ENCODE measurements around the gene MTCL1.

The MTCL1 gene

GRCh38 chr18:8843005-8843404 is 137.6 kb downstream of the MTCL1 start:
- no peak for DNase-seq

GRCh38 chr18:8844721-8845148 is 139.4 kb downstream of the MTCL1 start:
- DNase-seq = peak; percentile 64

GRCh38 chr18:8845506-8845905 is 140.2 kb downstream of the MTCL1 start:
- no peak for DNase-seq

DNA sequence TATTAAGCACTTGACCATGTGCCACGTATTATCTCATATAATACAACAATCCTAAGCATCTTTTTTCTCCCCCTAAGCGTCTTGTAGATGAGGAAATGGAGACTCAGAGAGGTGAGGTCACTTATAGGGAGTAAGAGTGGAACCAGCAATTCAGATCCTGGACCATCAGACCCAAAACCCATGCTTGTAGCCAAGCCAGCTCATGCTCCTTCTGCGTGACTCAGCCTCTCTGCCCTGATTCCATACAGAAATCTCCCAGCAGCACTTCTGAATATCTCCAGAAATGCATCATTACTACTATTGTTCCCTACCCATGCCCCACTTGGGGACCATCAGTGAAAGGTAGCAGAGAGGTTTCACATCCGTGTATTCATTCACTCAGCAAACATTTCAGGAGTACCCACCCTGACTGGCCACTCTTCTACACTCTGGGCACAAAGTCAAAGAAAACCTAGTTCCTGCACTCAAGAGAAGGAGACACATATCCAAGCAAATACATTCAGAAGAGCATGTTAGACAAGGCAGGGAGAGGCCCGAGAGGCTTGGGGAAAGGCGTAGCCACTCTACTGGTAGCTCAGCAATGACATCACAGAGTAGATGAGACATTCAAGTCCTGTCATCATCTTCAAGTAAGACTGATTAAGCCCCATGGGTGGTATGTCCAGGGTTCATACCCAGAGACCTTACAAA is 141.9 kb downstream of the MTCL1 start:
- no peak for DNase-seq

DNA sequence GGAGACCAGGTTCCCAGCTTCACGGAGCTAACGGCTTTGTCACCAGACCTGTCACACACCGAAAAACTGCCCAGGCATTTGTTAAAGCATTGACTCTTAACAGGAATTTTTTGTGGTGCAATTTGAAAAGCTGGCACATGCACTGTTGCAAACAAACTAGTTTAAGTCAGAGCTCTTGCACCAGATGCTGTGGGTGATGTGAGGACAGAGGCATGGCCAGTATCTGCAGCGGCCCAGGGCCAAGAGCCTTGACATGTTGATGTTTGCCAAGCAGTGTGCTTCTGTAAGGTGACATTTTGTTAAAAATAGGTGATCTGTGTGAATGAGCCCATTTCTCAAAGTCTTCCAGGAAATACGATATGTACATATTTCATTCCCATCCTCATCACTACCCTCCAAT is 142.5 kb downstream of the MTCL1 start:
- DNase-seq = no peak

DNA sequence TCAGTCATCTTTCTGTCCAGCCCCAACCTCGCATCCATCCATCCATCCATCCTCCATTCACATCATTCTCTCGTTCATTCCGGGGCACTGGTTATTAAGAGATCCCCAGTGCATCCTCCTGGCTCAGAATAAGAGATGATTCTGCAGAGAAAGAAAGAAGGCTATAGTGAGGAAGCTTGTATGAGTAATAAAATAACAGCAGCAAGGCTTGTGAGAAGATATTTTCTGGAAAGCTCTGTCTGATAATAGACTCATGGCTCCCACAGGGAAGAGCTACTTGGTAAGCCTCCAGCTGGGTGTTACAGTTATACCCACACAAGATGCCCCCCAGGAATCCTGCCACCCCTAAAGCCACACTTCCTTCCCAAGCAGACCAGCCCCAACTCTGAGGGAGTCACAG is 143.2 kb downstream of the MTCL1 start:
- DNase-seq = no peak

DNA sequence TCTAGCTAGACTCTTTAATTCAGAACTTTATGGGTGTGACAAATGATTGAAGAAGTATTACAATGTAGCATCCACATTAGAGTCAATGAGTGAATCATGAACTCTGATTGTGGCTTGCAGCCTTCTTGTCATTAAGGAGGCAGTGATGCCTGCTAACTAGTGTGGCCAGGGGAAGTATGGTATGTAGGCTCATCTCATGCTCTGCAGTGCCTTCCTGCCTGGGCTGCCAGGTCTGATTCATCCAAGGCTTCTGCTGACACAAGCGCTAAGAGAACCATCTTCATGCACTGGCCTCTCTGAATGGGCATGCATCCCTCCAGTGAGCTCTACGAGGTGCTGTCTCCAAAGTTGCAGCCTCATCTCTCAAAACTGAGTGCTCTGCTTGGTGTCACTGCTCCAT is 144.3 kb downstream of the MTCL1 start:
- DNase-seq = no peak

GRCh38 chr18:8851659-8852058 is 146.3 kb downstream of the MTCL1 start:
- no peak for DNase-seq

DNA sequence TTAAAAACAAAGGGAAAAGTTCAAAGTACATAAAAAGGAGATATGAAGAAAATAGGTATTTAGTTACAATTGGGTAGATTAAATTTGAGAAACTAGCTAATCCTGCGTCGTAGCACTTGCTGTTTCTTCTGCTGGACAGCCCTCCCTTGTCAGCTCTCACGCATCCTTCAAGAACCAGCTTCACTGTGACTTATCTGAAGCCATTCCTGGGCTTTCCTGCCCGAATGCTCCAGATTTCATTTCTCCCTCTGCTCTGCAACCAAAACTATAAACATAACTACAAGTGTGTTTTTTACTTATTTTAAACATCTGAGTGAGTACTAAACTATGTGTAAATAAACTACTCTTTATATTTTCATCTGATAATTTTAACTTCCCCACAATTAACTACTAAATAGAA is 149.2 kb downstream of the MTCL1 start:
- DNase-seq = no peak

DNA sequence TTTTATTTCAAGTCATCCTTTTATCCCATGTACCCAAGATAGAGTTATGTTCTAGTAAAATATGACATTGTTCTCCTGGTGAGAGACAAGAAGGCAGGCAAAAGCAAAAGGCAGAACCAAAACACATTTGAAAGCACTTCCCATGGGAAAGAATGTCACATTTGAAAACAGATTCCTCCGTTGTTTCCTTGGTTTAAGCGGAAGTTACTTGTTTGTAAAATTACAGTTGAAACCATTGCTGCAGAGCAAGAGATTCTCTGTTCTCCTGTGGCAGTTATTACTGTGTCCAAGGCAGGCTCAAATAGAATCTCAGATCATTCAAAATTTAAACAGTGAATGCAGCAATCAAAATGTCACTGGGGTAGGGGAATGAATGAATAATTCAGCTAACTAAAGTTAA is 149.6 kb downstream of the MTCL1 start:
- DNase-seq = no peak

DNA sequence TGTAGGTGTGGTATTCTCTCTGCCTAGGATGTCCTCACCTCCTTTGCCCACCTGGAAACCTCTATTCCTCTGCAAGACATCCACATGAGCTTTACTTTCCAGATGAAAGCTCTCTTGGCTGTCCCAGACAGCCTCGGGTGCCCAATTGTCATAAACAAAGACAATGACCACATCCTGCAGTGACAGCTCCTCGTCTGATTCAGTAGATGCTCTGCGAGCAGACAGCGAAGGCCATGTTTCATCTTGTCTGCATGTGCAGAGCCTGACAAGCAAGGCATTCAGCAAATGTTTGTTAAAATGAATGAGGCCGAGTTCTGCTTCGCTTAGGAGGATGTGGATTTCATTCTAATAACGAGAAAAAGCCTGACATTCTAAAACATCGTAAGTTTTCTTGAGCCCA is 150.9 kb downstream of the MTCL1 start:
- no peak for DNase-seq

- DNase-seq = no peak
Measured at GRCh38 chr18:8856769-8857393, 151.5 kb downstream of the MTCL1 start.

GRCh38 chr18:8857806-8858205 is 152.4 kb downstream of the MTCL1 start:
- no peak for DNase-seq

- no peak for DNase-seq
Measured at GRCh38 chr18:8858888-8859511, 153.6 kb downstream of the MTCL1 start.

- DNase-seq = no peak
Measured at GRCh38 chr18:8860845-8861642, 155.7 kb downstream of the MTCL1 start.

GRCh38 chr18:8863427-8863826 is 158.1 kb downstream of the MTCL1 start:
- DNase-seq = no peak

GRCh38 chr18:8865934-8866333 is 160.6 kb downstream of the MTCL1 start:
- no peak for DNase-seq

- no peak for DNase-seq
Measured at GRCh38 chr18:8866679-8867078, 161.3 kb downstream of the MTCL1 start.

DNA sequence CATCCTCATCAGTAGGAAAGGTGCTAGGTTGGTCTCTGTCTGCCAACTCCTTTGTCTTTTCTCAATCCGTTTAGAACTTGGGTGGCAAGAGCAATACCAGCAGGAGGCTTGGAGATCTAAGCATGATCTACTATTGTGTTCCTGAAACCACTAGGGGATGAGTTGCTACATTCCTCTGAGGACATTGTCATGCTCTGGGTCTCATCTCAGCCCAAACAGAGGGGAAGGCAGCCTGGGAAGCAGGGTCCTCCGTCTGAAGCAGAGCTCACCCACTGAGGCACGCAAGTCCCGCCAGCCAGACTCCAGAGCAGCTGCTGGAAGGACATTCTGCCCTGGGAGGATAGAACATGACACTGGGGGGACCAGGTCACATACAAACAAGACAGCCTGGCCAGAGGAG is 162.9 kb downstream of the MTCL1 start:
- DNase-seq = no peak

DNA sequence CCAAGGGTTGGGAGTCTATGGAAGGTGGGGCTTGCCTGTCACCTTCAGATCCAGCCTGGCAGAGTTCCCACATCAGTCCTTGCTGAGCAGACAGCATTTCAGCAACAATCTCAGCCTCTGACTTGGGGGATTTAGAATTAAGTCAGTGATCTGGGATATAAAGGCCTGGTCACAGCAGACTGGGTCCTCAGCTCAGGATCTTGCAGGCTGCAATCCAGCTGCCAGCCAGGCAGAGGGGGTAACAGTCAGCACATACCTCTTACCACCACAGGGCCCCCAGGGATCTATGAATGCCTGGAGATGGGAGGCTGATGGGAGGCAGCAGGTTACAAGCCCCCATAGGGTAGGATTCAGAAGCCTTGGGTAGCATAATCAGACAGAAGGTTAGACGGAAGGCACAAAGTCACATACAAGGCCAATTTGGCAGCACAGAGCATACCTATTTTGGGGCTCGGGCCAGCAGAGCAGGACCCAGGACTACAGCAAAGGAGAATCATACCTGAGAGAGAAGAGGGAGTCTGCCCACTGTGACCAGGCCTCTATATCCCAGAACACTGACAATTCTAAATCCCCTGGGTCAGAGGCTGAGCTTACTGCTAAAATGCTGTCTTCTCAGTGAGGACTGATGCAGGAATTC is 163.5 kb downstream of the MTCL1 start:
- DNase-seq = no peak

GRCh38 chr18:8869696-8870095 is 164.3 kb downstream of the MTCL1 start:
- no peak for DNase-seq

GRCh38 chr18:8870528-8870927 is 165.2 kb downstream of the MTCL1 start:
- DNase-seq = no peak

DNA sequence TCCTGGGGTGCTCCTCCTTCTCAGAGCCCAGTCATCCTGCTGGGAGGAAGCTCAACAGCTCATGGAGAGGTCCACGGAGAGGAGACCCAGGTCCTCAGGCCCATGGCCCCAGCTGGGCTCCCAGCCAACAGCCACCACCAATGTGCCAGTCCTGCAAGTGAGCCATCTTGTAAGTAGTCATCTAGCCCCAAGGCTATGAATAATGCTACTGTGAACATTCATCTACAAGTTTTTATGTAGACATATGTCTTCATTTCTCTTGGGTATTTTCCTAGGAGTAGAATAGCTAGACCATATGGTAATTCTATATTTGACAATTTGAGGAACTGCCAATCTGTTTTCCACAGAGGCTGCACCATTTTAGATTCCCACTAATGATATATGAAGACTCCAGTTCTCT is 166.1 kb downstream of the MTCL1 start:
- DNase-seq = no peak
